Mesendoderm (in vitro differentiated cells): Measurements from ENCODE around the gene TBC1D17.

Experiments used
- DNase-seq: peaks from one replicate; pipeline ENCODE4 v3.0.0; 2013
- H2AK5ac ChIP-seq: 2 replicates; pipeline ENCODE4 v1.6.1; 2013; ENCODE audit warnings: low read length, inconsistent platforms
- H2BK120ac ChIP-seq: 2 replicates; pipeline ENCODE4 v1.6.1; 2013; ENCODE audit warnings: low read depth, mild to moderate bottlenecking, low read length, moderate library complexity, mixed read lengths
- H2BK15ac ChIP-seq: replicated peaks from 2 replicates; pipeline ENCODE4 v1.6.1; 2013; ENCODE audit warnings: low read depth, mild to moderate bottlenecking, moderate library complexity
- H2BK5ac ChIP-seq: 2 replicates; pipeline ENCODE4 v1.6.1; 2013; ENCODE audit warnings: low read length, inconsistent platforms
- H3K18ac ChIP-seq: 2 replicates; pipeline ENCODE4 v1.6.1; 2013; ENCODE audit warnings: mild to moderate bottlenecking, low read length, mixed read lengths
- H3K23ac ChIP-seq: one replicate; pipeline ENCODE4 v1.6.1; 2013; ENCODE audit warnings: low read length
- H3K27ac ChIP-seq: 2 replicates; pipeline ENCODE4 v1.5.1; 2013; ENCODE audit warnings: low read depth, mild to moderate bottlenecking, inconsistent platforms, low read length, moderate library complexity
- H3K27me3 ChIP-seq: 2 replicates; pipeline ENCODE4 v1.6.1; 2013; ENCODE audit warnings: low read length, control low read depth, mild to moderate bottlenecking, inconsistent platforms; ENCODE audit not compliant: insufficient read depth, poor library complexity
- H3K36me3 ChIP-seq: 2 replicates; pipeline ENCODE4 v1.6.1; 2013; ENCODE audit warnings: low read length, inconsistent platforms; ENCODE audit not compliant: control insufficient read depth, insufficient read depth
- H3K4ac ChIP-seq: one replicate; pipeline ENCODE4 v1.6.1; 2013; ENCODE audit warnings: low read depth, mild to moderate bottlenecking, low read length, moderate library complexity
- H3K4me1 ChIP-seq: 2 replicates; pipeline ENCODE4 v1.6.1; 2013; ENCODE audit warnings: low read depth, low read length, inconsistent platforms; ENCODE audit not compliant: control insufficient read depth
- H3K4me2 ChIP-seq: 2 replicates; pipeline ENCODE4 v1.6.1; 2013; ENCODE audit warnings: low read length
- H3K4me3 ChIP-seq: 2 replicates; pipeline ENCODE4 v1.5.1; 2013; ENCODE audit warnings: mild to moderate bottlenecking, low read length
- H3K56ac ChIP-seq: one replicate; pipeline ENCODE4 v1.6.1; 2013; ENCODE audit warnings: low read length
- H3K79me1 ChIP-seq: 2 replicates; pipeline ENCODE4 v1.6.1; 2013; ENCODE audit warnings: low read length, inconsistent platforms
- H3K79me2 ChIP-seq: 2 replicates; pipeline ENCODE4 v1.6.1; 2013; ENCODE audit warnings: mild to moderate bottlenecking, low read length; ENCODE audit not compliant: control insufficient read depth, insufficient read depth
- H3K9ac ChIP-seq: 2 replicates; pipeline ENCODE4 v1.6.1; 2013; ENCODE audit warnings: low read length, inconsistent platforms
- H4K5ac ChIP-seq: one replicate; pipeline ENCODE4 v1.6.1; 2013; ENCODE audit warnings: low read length
- H4K8ac ChIP-seq: one replicate; pipeline ENCODE4 v1.6.1; 2013; ENCODE audit warnings: low read depth, mild to moderate bottlenecking, control low read depth, low read length, moderate library complexity
- WGBS: extraction: QIAGEN DNeasy Blood & Tissue Kit; methylation state at CpG from one replicate; pipeline ENCODE4 v1.1.7; 2013; ENCODE audit warnings: low lambda C conversion rate, missing lambda C conversion rate; ENCODE audit not compliant: insufficient coverage; ENCODE audit errors: extremely low coverage; 5-methylcytosine and 5-hydroxymethylcytosine counted together

The TBC1D17 gene

GRCh38 chr19:49849433-49850220 is 27.9 kb upstream of the TBC1D17 start:
- Histone ChIP-seq H4K8ac (no peak overlapping the region), H3K4ac (no peak overlapping the region), H3K4me2 (peak overlapping the region; percentile 81), H3K36me3 (peaks cover 5% of the 10 kb centered on the region), H3K23ac (no peak overlapping the region), H2BK5ac (no peak overlapping the region), H3K27ac (no peak overlapping the region), H2BK15ac (no peak overlapping the region), H3K56ac (peak overlapping the region; percentile 88), H3K9ac (peak overlapping the region; percentile 78), H3K4me1 (peaks cover 8% of the 10 kb centered on the region), H4K5ac (no peak overlapping the region), H2AK5ac (no peak overlapping the region), H3K18ac (no peak overlapping the region), H3K27me3 (no peaks in the 10 kb centered on the region), H3K4me3 (peak overlapping the region; percentile 61), H3K79me1 (peaks cover 23% of the 10 kb centered on the region), H3K79me2 (peaks cover 23% of the 10 kb centered on the region), H2BK120ac (no peak overlapping the region)
- no peak for DNase-seq
- WGBS, result no CpG with 5 or more reads among the region's 15 CpGs

- DNase-seq, result no peak
- Histone ChIP-seq H3K79me2 (peaks cover 23% of the 10 kb centered on the region), H3K79me1 (peaks cover 24% of the 10 kb centered on the region), H3K4me2 (peak overlapping the region; percentile 81), H2AK5ac (no peak overlapping the region), H4K8ac (no peak overlapping the region), H3K36me3 (peaks cover 5% of the 10 kb centered on the region), H2BK15ac (no peak overlapping the region), H3K23ac (no peak overlapping the region), H3K4ac (no peak overlapping the region), H3K4me1 (peaks cover 8% of the 10 kb centered on the region), H3K18ac (no peak overlapping the region), H2BK5ac (no peak overlapping the region), H3K4me3 (peak overlapping the region; percentile 61), H3K27ac (no peak overlapping the region), H4K5ac (no peak overlapping the region), H2BK120ac (no peak overlapping the region), H3K56ac (peak overlapping the region; percentile 88), H3K9ac (peak overlapping the region; percentile 78), H3K27me3 (no peaks in the 10 kb centered on the region)
- no CpG with 5 or more reads among the region's 12 CpGs for WGBS
Measured at GRCh38 chr19:49850221-49850486, 27.3 kb upstream of the TBC1D17 start.

GRCh38 chr19:49850487-49851342 is 26.8 kb upstream of the TBC1D17 start, which contains the start of gene PTOV1:
PTOV1 (plus strand) TSS chr19:49851159.
- peaks cover 5% of the 10 kb centered on the region for H3K36me3 ChIP-seq
- peaks cover 8% of the 10 kb centered on the region for H3K4me1 ChIP-seq
- peaks cover 27% of the 10 kb centered on the region for H3K79me1 ChIP-seq
- peak; percentile 96 for DNase-seq
- peaks cover 23% of the 10 kb centered on the region for H3K79me2 ChIP-seq
- no peak within 1 kb of the TSS for H2BK15ac ChIP-seq
- H4K8ac ChIP-seq, result peak within 1 kb of the TSS; percentile 77
- peak within 1 kb of the TSS; percentile 100 for H3K18ac ChIP-seq
- H3K27me3 ChIP-seq, result no peaks in the 10 kb centered on the region
- H3K4me2 ChIP-seq, result peak within 1 kb of the TSS; percentile 91
- peak within 1 kb of the TSS; percentile 94 for H3K9ac ChIP-seq
- H3K4me3 ChIP-seq, result peak within 1 kb of the TSS; percentile 90
- H3K23ac ChIP-seq, result peak within 1 kb of the TSS; percentile 98
- WGBS, result no CpG with 5 or more reads among the region's 98 CpGs
- no peak within 1 kb of the TSS for H4K5ac ChIP-seq
- H3K56ac ChIP-seq, result peak within 1 kb of the TSS; percentile 97
- peak within 1 kb of the TSS; percentile 99 for H3K27ac ChIP-seq
- peak within 1 kb of the TSS; percentile 99 for H3K4ac ChIP-seq
- no peak within 1 kb of the TSS for H2AK5ac ChIP-seq
- peak within 1 kb of the TSS; percentile 90 for H2BK120ac ChIP-seq
- H2BK5ac ChIP-seq, result peak within 1 kb of the TSS; percentile 78

GRCh38 chr19:49851456-49852259 is 25.8 kb upstream of the TBC1D17 start:
- H2AK5ac ChIP-seq, result no peak overlapping the region
- DNase-seq, result peak; percentile 75
- WGBS, result no CpG with 5 or more reads among the region's 78 CpGs
- H3K4me2 ChIP-seq, result peak overlapping the region; percentile 91
- H3K79me2 ChIP-seq, result peaks cover 23% of the 10 kb centered on the region
- peaks cover 8% of the 10 kb centered on the region for H3K4me1 ChIP-seq
- peak overlapping the region; percentile 98 for H3K23ac ChIP-seq
- H2BK5ac ChIP-seq, result no peak overlapping the region
- H3K4me3 ChIP-seq, result peak overlapping the region; percentile 90
- peaks cover 5% of the 10 kb centered on the region for H3K36me3 ChIP-seq
- H3K79me1 ChIP-seq, result peaks cover 27% of the 10 kb centered on the region
- H4K8ac ChIP-seq, result peak overlapping the region; percentile 77
- H3K27me3 ChIP-seq, result no peaks in the 10 kb centered on the region
- peak overlapping the region; percentile 100 for H3K18ac ChIP-seq
- H3K9ac ChIP-seq, result peak overlapping the region; percentile 94
- H4K5ac ChIP-seq, result no peak overlapping the region
- peak overlapping the region; percentile 99 for H3K27ac ChIP-seq
- H2BK15ac ChIP-seq, result no peak overlapping the region
- peak overlapping the region; percentile 97 for H3K56ac ChIP-seq
- H2BK120ac ChIP-seq, result peak overlapping the region; percentile 90
- H3K4ac ChIP-seq, result peak overlapping the region; percentile 99

GRCh38 chr19:49852631-49853126 is 24.8 kb upstream of the TBC1D17 start:
- Histone ChIP-seq H2BK120ac (no peak overlapping the region), H3K79me1 (peaks cover 27% of the 10 kb centered on the region), H2AK5ac (no peak overlapping the region), H3K18ac (no peak overlapping the region), H2BK5ac (no peak overlapping the region), H3K4ac (no peak overlapping the region), H3K4me1 (peaks cover 8% of the 10 kb centered on the region), H2BK15ac (no peak overlapping the region), H3K4me2 (peak overlapping the region; percentile 91), H3K79me2 (peaks cover 23% of the 10 kb centered on the region), H3K23ac (peak overlapping the region; percentile 66), H4K5ac (no peak overlapping the region), H3K36me3 (peaks cover 5% of the 10 kb centered on the region), H4K8ac (no peak overlapping the region), H3K9ac (peak overlapping the region; percentile 94), H3K56ac (peak overlapping the region; percentile 91), H3K27ac (no peak overlapping the region), H3K27me3 (no peaks in the 10 kb centered on the region), H3K4me3 (no peak overlapping the region)
- WGBS, result no CpG with 5 or more reads among the region's 14 CpGs
- DNase-seq, result no peak
